ENCODE data around the gene NRAS. TPM values are rescaled to one million over a fixed set of nuclear protein-coding genes. Genes with fewer than 3 reads are reported as not detected.

Gene NRAS
- total RNA-seq, 1 experiment from 2014 or later = 72.9 TPM

DNA sequence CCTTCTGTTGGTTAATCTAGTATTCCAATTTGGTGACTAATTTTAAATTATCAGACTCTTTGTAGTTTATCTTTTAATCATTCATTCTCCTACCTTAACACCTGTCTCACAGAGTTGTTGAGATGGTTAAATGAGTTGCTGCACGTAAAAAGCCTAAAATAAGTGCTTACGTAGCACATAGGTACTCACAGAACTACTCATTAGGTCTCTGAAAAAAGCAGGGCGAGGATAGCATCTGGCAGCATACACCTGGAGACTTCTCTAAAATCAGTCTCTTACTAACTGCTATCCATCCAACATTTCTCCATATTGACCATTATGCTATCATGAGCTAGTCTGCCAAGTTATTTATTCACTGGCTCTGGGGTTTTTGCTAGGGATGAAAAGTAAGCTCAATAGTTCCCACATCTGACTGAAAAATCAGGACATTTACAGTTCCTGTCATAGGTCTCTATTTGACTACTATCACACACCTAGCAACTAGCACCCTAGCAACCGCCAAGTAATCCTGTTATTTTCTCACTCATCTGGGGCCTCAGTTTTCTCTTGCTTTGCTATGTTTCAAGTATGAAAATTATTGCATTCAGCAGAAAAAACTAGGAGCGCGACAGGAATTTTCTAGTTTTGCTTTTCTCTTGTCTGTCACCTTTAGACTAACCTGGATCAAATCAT, 30.0 kb upstream of the NRAS start:
- peaks cover 45 to 85% (median 66%) of the 10 kb centered on the region in 3 experiments for H3K36me3 Mint-ChIP-seq (ENCODE audit: insufficient read depth in 1 of 3, low read depth in 3 of 3)
- Histone ChIP-seq H3T11ph (ENCODE audit: low read length) (no peak overlapping the region), H4K8ac (replicated peaks; ENCODE audit: insufficient read length, low read depth, low read length) (no peak overlapping the region), H3K27ac (ENCODE audit: insufficient read length, low read depth, low read length) (no peak overlapping the region), H3K27me3 (ENCODE audit: insufficient read depth, low read length) (no peaks in the 10 kb centered on the region), H2BK20ac (ENCODE audit: low read depth, low read length, poor library complexity, severe bottlenecking) (no peak overlapping the region), H3K14ac (ENCODE audit: insufficient read depth, low read length) (no peak overlapping the region), H3K4me2 (ENCODE audit: insufficient read depth, insufficient read length, low read length) (no peak overlapping the region), H2BK15ac (ENCODE audit: low read depth, low read length) (no peak overlapping the region), H3K9ac (ENCODE audit: extremely low read depth, insufficient read length, low read length) (no peak overlapping the region), H3K79me1 (ENCODE audit: insufficient read depth, low read depth, low read length, poor library complexity, severe bottlenecking) (peaks cover 5% of the 10 kb centered on the region), H3K79me2 (ENCODE audit: insufficient read depth, low read length) (peaks cover 51% of the 10 kb centered on the region), H2BK12ac (ENCODE audit: insufficient read length, low read depth, low read length) (no peak overlapping the region), H3K4me1 (ENCODE audit: insufficient read depth, low read length) (no peaks in the 10 kb centered on the region), H3K9me3 (ENCODE audit: control insufficient read depth, low read depth, low read length) (no peaks in the 10 kb centered on the region), H3K4ac (ENCODE audit: low read depth, low read length) (no peak overlapping the region), H2AFZ (ENCODE audit: low read length) (no peak overlapping the region), H3K56ac (ENCODE audit: insufficient read length, low read depth, low read length) (no peak overlapping the region), H3K23me2 (ENCODE audit: insufficient read length, low read depth, low read length, poor library complexity, severe bottlenecking) (no peaks in the 10 kb centered on the region), H2BK5ac (ENCODE audit: insufficient read length, low read length) (no peak overlapping the region), H2AK5ac (ENCODE audit: insufficient read length, low read length) (no peak overlapping the region), H4K20me1 (ENCODE audit: control insufficient read depth, insufficient read depth, insufficient read length) (peaks cover 3% of the 10 kb centered on the region), H3K23ac (ENCODE audit: insufficient read length, low read depth, low read length) (no peak overlapping the region), H4K91ac (ENCODE audit: insufficient read length, low read depth, low read length) (no peak overlapping the region), H3K18ac (ENCODE audit: insufficient read length, low read depth, low read length) (no peak overlapping the region), H2BK120ac (ENCODE audit: low read depth, low read length, poor library complexity, severe bottlenecking) (no peak overlapping the region), H4K5ac (ENCODE audit: insufficient read length, low read depth, low read length) (no peak overlapping the region)
- TF ChIP-seq, protein P1, sequence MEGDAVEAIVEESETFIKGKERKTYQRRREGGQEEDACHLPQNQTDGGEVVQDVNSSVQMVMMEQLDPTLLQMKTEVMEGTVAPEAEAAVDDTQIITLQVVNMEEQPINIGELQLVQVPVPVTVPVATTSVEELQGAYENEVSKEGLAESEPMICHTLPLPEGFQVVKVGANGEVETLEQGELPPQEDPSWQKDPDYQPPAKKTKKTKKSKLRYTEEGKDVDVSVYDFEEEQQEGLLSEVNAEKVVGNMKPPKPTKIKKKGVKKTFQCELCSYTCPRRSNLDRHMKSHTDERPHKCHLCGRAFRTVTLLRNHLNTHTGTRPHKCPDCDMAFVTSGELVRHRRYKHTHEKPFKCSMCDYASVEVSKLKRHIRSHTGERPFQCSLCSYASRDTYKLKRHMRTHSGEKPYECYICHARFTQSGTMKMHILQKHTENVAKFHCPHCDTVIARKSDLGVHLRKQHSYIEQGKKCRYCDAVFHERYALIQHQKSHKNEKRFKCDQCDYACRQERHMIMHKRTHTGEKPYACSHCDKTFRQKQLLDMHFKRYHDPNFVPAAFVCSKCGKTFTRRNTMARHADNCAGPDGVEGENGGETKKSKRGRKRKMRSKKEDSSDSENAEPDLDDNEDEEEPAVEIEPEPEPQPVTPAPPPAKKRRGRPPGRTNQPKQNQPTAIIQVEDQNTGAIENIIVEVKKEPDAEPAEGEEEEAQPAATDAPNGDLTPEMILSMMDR (conservative IDR thresholded peaks at IDR 0.05) = no peak
- no peaks in the 10 kb centered on the region for H3K27me3 Mint-ChIP-seq (ENCODE audit: low read depth)
- H3K9me3 Mint-ChIP-seq = no peaks in the 10 kb centered on the region
- H3K4me3 Mint-ChIP-seq = no peak overlapping the region
- peaks cover 0 to 5% of the 10 kb centered on the region in 2 experiments; a peak in 2 of 4 replicates for H3K4me1 Mint-ChIP-seq
- DNase-seq = no peak
- H3K27ac Mint-ChIP-seq = no peak overlapping the region
- WGBS (ENCODE audit: extremely low coverage, insufficient read length, low lambda C conversion rate) = no CpG with 5 or more reads among the region's 6 CpGs

Data from H9 (cell line).